HepG2 (cell line): Measurements from ENCODE around the gene OSBPL8. TPM values are rescaled to one million over a fixed set of nuclear protein-coding genes. Genes with fewer than 3 reads are reported as not detected.

Experiments
- CCAR2 ChIP-seq: fragments of 200-400 bp; formaldehyde crosslinking; optimal IDR thresholded peaks from 2 replicates; pipeline ENCODE3; 2018; ENCODE audit warnings: low read depth, mild to moderate bottlenecking, low read length, moderate library complexity
- DRAP1 ChIP-seq: IDR thresholded peaks from 2 replicates; pipeline ENCODE4 v1.6.1; 2016; ENCODE audit warnings: missing genetic modification reagents, missing compliant biosample characterization
- HDAC6 ChIP-seq: fragments of 200-600 bp; sonication (generic); IDR thresholded peaks from 2 replicates; pipeline ENCODE4 v1.7.0; 2017; ENCODE audit warnings: mild to moderate bottlenecking, antibody characterized with exemption, low read length, low read depth
- NRL ChIP-seq: sonication (generic); formaldehyde crosslinking; IDR thresholded peaks from 2 replicates; pipeline ENCODE4 v1.5.0; 2020; ENCODE audit warnings: missing genetic modification reagents, mild to moderate bottlenecking, moderate library complexity, borderline replicate concordance
- PRDM4 ChIP-seq: sonication (generic); formaldehyde crosslinking; IDR thresholded peaks from 2 replicates; pipeline ENCODE4 v1.9.0; 2021; ENCODE audit warnings: missing genetic modification reagents, borderline replicate concordance
- SMAD3 ChIP-seq: sonication (generic); formaldehyde crosslinking; IDR thresholded peaks from 2 replicates; pipeline ENCODE4 v1.4.0; 2020; ENCODE audit warnings: missing genetic modification reagents
- ZNF501 ChIP-seq: sonication (generic); formaldehyde crosslinking; IDR thresholded peaks from 2 replicates; pipeline ENCODE4 v1.5.1; 2020; ENCODE audit warnings: mild to moderate bottlenecking, moderate library complexity, missing genetic modification reagents
- ZNF629 ChIP-seq: sonication (generic); formaldehyde crosslinking; conservative IDR thresholded peaks from 2 replicates; pipeline ENCODE4 v1.5.0; 2020; ENCODE audit warnings: missing genetic modification reagents
- polyA plus RNA-seq, 8 experiments: library from polyadenylated mRNA; depleted of rRNA in 3 of 8; stranded (reverse) in 7 of 8; unstranded in 1 of 8; fragments of >200 nt; fragmentation: Illumina TruSeq in 4 of 8; extraction: Trizol in 4 of 8; gene quantifications; 2 replicates each; pipeline versions ENCODE4 v1.2.1 to v1.2.3, GENCODE V29; 2011 to 2016; ENCODE audit warnings: low read depth in 4 of 8, missing spikeins in 1 of 8, mixed read lengths in 1 of 8; ENCODE audit not compliant: insufficient read depth in 1 of 8
- total RNA-seq, 5 experiments: library from RNA; depleted of rRNA; stranded (reverse); fragments of >200 nt; fragmentation: Illumina TruSeq; extraction: Trizol; gene quantifications; 2 replicates each; pipeline ENCODE4 v1.2.3, GENCODE V29; 2016; ENCODE audit warnings: low read depth in 1 of 5
- TF ChIP-seq, protein P1 (sequence below), 2 experiments: fragments of 450-650 bp in 1 of 2; sonication (generic) in 1 of 2; formaldehyde crosslinking in 1 of 2; IDR thresholded peaks; 2 replicates each; pipeline versions ENCODE4 v1.6.1 to v1.8.0; 2016 to 2022; ENCODE audit warnings: antibody characterized with exemption in 1 of 2, mild to moderate bottlenecking in 1 of 2, missing genetic modification reagents in 1 of 2
- TF ChIP-seq, protein P2 (sequence below): sonication (generic); formaldehyde crosslinking; IDR thresholded peaks from 2 replicates; pipeline ENCODE4 v1.4.0; 2020; ENCODE audit warnings: missing genetic modification reagents, borderline replicate concordance

Gene OSBPL8
- total and polyA plus RNA-seq, 2 of the 13 experiments (the other 11 are each of a cell fraction or from before 2014, with no cell fraction given) = 11.0 to 33.9 TPM

DNA sequence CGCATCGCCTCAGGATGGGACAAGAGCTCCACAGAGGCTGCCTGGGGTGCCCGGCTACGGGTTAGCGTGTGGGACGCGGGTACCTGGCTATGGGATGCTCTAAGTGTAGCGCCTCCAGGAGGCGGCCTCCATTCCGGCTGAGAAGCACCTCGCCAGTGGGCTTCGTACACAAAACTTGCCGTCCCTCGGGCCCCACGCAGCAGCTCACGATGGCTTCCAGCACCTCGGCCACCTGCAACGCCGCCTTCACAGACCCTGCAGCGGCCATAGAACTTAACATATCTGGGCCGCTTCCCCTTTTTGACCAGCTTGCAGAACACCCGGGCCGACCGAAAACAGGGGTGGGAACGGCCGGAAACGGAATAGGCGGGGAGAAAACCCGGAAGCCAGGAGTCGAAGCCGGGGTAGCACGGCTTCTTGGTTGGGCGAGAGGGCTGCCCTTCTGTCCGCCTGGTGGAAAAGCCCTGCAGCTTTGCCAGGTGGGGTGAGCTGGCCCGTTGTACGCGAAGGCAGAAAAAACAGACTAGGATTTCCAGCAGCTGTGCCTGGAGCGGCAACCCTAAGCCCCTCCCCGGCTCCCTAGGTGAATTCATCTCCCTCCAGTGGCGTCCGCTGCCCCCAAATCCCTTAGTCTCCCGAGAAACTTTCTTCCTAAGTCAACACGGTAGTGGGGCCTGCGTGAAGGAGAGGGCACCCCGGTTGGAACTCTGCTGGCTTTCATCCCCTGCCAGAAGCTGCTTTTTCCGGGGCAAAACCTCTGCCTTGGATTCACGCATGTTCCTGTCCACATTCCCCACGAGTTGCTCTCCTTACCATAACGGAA is 211.3 kb downstream of the OSBPL8 start, which contains the start of gene BBS10 (continued):
- peak; percentile 90 for TF ChIP-seq ZNF501 (CRISPR knock-in tag)
- TF ChIP-seq NRL (CRISPR knock-in tag) = peak; percentile 60; the same call in 1 of the 2 replicates
- peak; percentile 36; the same call in 1 of the 2 replicates for TF ChIP-seq ZNF629 (CRISPR knock-in tag)
- TF ChIP-seq PRDM4 (CRISPR knock-in tag) = no peak
- TF ChIP-seq, protein P1, sequence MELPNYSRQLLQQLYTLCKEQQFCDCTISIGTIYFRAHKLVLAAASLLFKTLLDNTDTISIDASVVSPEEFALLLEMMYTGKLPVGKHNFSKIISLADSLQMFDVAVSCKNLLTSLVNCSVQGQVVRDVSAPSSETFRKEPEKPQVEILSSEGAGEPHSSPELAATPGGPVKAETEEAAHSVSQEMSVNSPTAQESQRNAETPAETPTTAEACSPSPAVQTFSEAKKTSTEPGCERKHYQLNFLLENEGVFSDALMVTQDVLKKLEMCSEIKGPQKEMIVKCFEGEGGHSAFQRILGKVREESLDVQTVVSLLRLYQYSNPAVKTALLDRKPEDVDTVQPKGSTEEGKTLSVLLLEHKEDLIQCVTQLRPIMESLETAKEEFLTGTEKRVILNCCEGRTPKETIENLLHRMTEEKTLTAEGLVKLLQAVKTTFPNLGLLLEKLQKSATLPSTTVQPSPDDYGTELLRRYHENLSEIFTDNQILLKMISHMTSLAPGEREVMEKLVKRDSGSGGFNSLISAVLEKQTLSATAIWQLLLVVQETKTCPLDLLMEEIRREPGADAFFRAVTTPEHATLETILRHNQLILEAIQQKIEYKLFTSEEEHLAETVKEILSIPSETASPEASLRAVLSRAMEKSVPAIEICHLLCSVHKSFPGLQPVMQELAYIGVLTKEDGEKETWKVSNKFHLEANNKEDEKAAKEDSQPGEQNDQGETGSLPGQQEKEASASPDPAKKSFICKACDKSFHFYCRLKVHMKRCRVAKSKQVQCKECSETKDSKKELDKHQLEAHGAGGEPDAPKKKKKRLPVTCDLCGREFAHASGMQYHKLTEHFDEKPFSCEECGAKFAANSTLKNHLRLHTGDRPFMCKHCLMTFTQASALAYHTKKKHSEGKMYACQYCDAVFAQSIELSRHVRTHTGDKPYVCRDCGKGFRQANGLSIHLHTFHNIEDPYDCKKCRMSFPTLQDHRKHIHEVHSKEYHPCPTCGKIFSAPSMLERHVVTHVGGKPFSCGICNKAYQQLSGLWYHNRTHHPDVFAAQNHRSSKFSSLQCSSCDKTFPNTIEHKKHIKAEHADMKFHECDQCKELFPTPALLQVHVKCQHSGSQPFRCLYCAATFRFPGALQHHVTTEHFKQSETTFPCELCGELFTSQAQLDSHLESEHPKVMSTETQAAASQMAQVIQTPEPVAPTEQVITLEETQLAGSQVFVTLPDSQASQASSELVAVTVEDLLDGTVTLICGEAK (IDR thresholded peaks at IDR 0.05) = peak; percentile 72
- TF ChIP-seq, protein P1 (CRISPR knock-in tag; IDR thresholded peaks at IDR 0.05) = peak; percentile 60; the same call in 1 of the 2 replicates
- TF ChIP-seq SMAD3 (CRISPR knock-in tag) = peak; percentile 78
- no peak for TF ChIP-seq HDAC6
- TF ChIP-seq, protein P2, sequence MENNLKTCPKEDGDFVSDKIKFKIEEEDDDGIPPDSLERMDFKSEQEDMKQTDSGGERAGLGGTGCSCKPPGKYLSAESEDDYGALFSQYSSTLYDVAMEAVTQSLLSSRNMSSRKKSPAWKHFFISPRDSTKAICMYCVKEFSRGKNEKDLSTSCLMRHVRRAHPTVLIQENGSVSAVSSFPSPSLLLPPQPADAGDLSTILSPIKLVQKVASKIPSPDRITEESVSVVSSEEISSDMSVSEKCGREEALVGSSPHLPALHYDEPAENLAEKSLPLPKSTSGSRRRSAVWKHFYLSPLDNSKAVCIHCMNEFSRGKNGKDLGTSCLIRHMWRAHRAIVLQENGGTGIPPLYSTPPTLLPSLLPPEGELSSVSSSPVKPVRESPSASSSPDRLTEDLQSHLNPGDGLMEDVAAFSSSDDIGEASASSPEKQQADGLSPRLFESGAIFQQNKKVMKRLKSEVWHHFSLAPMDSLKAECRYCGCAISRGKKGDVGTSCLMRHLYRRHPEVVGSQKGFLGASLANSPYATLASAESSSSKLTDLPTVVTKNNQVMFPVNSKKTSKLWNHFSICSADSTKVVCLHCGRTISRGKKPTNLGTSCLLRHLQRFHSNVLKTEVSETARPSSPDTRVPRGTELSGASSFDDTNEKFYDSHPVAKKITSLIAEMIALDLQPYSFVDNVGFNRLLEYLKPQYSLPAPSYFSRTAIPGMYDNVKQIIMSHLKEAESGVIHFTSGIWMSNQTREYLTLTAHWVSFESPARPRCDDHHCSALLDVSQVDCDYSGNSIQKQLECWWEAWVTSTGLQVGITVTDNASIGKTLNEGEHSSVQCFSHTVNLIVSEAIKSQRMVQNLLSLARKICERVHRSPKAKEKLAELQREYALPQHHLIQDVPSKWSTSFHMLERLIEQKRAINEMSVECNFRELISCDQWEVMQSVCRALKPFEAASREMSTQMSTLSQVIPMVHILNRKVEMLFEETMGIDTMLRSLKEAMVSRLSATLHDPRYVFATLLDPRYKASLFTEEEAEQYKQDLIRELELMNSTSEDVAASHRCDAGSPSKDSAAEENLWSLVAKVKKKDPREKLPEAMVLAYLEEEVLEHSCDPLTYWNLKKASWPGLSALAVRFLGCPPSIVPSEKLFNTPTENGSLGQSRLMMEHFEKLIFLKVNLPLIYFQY (CRISPR knock-in tag) = no peak
- peak; percentile 21; the same call in 1 of the 2 replicates for TF ChIP-seq DRAP1 (CRISPR knock-in tag)
- no peak for TF ChIP-seq CCAR2
